BLaER1 treated with 17β-estradiol and CSF1 and Interleukin-3, amounts not matched to agents 10 nM and 100 nM (cell line): ENCODE measurements around the gene IMMP2L.

Experiments
- H3K27ac ChIP-seq, 11 experiments: shearing (Covaris generic); formaldehyde crosslinking; 2 replicates each; pipeline ENCODE4 v1.8.1; 2022
- H3K27me3 ChIP-seq, 11 experiments: shearing (Covaris generic); formaldehyde crosslinking; 2 replicates each; pipeline ENCODE4 v1.8.1; 2022
- H3K36me3 ChIP-seq, 11 experiments: shearing (Covaris generic); formaldehyde crosslinking; 2 replicates each; pipeline ENCODE4 v1.8.1; 2022
- H3K4me1 ChIP-seq, 10 experiments: shearing (Covaris generic); formaldehyde crosslinking; 2 replicates each; pipeline ENCODE4 v1.8.1; 2022
- H3K4me2 ChIP-seq, 11 experiments: shearing (Covaris generic); formaldehyde crosslinking; 2 replicates each; pipeline ENCODE4 v1.8.1; 2022
- H3K4me3 ChIP-seq, 10 experiments: shearing (Covaris generic); formaldehyde crosslinking; 2 replicates each; pipeline ENCODE4 v1.8.1; 2022
- H3K9ac ChIP-seq, 11 experiments: shearing (Covaris generic); formaldehyde crosslinking; 2 replicates each; pipeline ENCODE4 v1.8.1; 2022
- H3K9me3 ChIP-seq, 11 experiments: shearing (Covaris generic); formaldehyde crosslinking; replicated peaks in 1 of 11; 2 replicates each; pipeline ENCODE4 v1.8.1; 2022
- H4K20me1 ChIP-seq, 11 experiments: shearing (Covaris generic); formaldehyde crosslinking; 2 replicates each; pipeline ENCODE4 v1.8.1; 2022
- Cebpa-rat ChIP-seq, 11 experiments: shearing (Covaris generic); IDR thresholded peaks; 2 replicates each; pipeline ENCODE4 v1.8.1; 2022

Gene IMMP2L

DNA sequence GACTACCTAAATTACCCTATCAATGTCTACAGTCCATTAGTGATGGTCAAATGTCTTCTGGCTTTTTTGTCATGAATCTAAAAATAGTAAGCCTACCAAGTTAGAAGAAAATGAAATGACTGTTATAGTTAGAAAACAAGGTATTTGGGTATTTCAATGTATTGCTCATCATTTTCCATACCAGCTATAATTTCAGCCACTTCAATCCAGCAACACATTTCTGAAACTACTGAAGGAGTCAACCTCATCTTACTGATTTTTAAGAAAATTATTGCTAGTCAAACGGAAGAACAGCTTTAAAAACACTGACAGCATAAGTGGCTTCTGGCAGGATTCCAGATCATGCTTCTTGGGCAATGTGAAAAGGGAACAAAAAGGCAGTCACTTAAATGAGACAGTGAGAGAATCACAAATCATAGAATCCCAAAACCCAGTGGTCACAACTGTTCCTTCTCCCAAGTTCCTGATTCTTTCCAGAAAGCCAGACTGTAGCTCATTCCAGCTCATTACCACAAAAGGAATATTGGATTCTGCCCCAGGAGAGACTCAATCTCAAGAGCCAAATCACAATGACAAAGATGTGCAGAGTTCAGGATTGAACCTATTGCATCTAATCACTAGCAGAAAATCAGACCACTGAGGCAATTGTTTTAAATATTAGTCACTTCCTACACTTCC is 532.6 kb downstream of the IMMP2L start:
- H3K9me3 ChIP-seq, result no peaks in the 10 kb centered on the region
- no peak overlapping the region; a peak in 1 of 20 replicates for H3K4me3 ChIP-seq
- no peaks in the 10 kb centered on the region for H4K20me1 ChIP-seq
- peak overlapping the region in 1 of 11 experiments; percentile 24; a peak in 3 of 22 replicates for H3K9ac ChIP-seq
- peak overlapping the region in 2 of 11 experiments; percentile 21 to 30; a peak in 4 of 22 replicates for H3K27ac ChIP-seq
- H3K27me3 ChIP-seq, result no peaks in the 10 kb centered on the region
- H3K4me1 ChIP-seq, result peaks cover 0 to 19% (median 7%) of the 10 kb centered on the region in 10 experiments; a peak in 12 of 20 replicates
- TF ChIP-seq Cebpa-rat (IDR thresholded peaks at IDR 0.05), result no peak
- peak overlapping the region in 5 of 11 experiments; percentile 15 to 66 (median 56); a peak in 10 of 22 replicates for H3K4me2 ChIP-seq
- H3K36me3 ChIP-seq, result no peaks in the 10 kb centered on the region

DNA sequence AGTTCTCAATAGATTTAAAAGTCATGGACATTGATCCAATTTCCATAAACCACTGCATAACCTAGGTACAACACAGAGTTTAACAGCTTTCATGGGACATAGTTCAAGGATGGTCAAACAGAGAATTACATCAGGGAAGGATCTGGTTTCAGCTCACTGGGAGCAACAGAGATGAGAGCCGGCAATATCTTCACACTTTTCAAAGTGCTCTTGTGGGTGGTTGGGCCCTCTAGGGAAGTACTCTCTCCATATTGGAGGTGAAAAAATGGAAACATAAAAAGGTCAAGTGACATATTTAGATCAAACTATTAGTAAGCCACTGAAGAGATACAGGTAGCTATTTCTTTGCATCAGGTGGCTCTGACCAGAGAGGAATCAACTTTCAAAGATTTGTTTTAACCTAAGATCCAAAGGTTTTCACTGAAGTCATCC is 533.1 kb downstream of the IMMP2L start:
- Histone ChIP-seq H4K20me1 (no peaks in the 10 kb centered on the region), H3K4me2 (peak overlapping the region in 4 of 11 experiments; percentile 48 to 66 (median 58); a peak in 9 of 22 replicates), H3K9ac (no peak overlapping the region; a peak in 1 of 22 replicates), H3K27me3 (no peaks in the 10 kb centered on the region), H3K36me3 (no peaks in the 10 kb centered on the region), H3K27ac (peak overlapping the region in 2 of 11 experiments; percentile 21 to 30; a peak in 3 of 22 replicates), H3K4me3 (no peak overlapping the region), H3K4me1 (peaks cover 0 to 19% (median 7%) of the 10 kb centered on the region in 10 experiments; a peak in 12 of 20 replicates), H3K9me3 (no peaks in the 10 kb centered on the region)
- TF ChIP-seq Cebpa-rat (IDR thresholded peaks at IDR 0.05), result no peak

DNA sequence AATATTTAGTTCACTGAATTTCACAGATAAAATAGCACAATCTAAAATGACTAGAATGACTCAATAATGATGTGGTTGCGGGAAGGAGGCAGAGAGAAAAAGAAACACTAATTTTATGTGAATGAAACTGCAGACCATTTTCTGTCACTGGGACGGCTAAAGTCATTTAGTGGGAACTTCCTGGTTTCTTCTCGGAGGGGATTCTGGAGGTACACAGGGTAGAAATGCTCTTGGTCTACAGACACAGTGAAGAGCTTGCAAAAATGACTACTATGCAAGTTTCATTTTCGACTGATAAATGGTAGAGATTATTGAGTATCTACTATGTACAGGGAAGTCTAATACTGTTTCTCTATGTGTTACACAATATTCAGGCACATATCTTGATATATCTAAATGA is 534.9 kb downstream of the IMMP2L start:
- Histone ChIP-seq H3K9me3 (no peaks in the 10 kb centered on the region), H3K4me2 (no peak overlapping the region), H3K27me3 (no peaks in the 10 kb centered on the region), H4K20me1 (no peaks in the 10 kb centered on the region), H3K36me3 (no peaks in the 10 kb centered on the region), H3K4me3 (no peak overlapping the region), H3K9ac (no peak overlapping the region), H3K4me1 (peaks cover 0 to 19% (median 7%) of the 10 kb centered on the region in 10 experiments; a peak in 12 of 20 replicates), H3K27ac (no peak overlapping the region)
- TF ChIP-seq Cebpa-rat (IDR thresholded peaks at IDR 0.05), result no peak

DNA sequence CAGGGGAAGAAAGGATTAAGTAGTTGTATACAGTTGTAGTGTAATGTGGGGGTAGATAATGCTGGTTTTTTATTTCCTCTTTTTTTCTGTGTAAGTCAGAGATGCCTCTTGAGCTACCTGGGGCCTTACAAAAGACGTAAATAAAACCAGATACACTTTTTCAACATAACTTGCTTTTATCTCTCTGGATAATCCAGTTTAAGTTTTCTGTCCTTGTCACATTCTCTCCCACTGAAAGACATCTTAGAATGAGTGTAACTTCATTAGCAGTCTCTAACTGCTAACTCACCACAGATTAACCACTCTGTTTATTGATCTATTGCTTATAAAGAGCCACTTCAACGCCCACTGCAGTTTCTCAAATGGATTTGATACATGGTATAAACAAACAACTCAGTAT is 535.5 kb downstream of the IMMP2L start:
- Histone ChIP-seq H3K4me2 (no peak overlapping the region), H4K20me1 (no peaks in the 10 kb centered on the region), H3K36me3 (no peaks in the 10 kb centered on the region), H3K27me3 (no peaks in the 10 kb centered on the region), H3K4me1 (peaks cover 0 to 19% (median 7%) of the 10 kb centered on the region in 10 experiments; a peak in 12 of 20 replicates), H3K4me3 (no peak overlapping the region), H3K9me3 (no peaks in the 10 kb centered on the region), H3K9ac (no peak overlapping the region), H3K27ac (no peak overlapping the region)
- no peak for TF ChIP-seq Cebpa-rat (IDR thresholded peaks at IDR 0.05)

DNA sequence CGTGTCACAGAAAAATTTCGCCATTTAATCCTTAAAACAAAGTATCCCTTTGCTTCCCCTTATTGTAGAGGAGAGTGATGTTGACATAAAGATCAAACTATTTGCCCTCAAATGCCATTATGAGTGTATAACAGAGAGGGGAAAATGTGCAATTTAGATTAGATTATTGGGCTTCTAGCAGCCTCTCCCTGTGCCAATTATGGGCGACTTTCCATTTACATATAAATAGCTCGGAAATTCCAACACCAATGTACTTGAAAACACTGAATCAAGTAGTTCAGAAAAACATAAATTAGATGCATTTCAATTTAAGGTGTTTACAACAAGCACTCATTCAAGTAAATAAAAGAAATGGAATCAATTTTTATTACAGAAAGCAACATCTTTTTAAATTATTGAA is 535.9 kb downstream of the IMMP2L start:
- Histone ChIP-seq H3K4me2 (no peak overlapping the region), H4K20me1 (no peaks in the 10 kb centered on the region), H3K4me3 (no peak overlapping the region), H3K27me3 (no peaks in the 10 kb centered on the region), H3K4me1 (peaks cover 0 to 19% (median 7%) of the 10 kb centered on the region in 10 experiments; a peak in 12 of 20 replicates), H3K36me3 (no peaks in the 10 kb centered on the region), H3K9ac (no peak overlapping the region), H3K27ac (no peak overlapping the region), H3K9me3 (no peaks in the 10 kb centered on the region)
- TF ChIP-seq Cebpa-rat (IDR thresholded peaks at IDR 0.05), result no peak

DNA sequence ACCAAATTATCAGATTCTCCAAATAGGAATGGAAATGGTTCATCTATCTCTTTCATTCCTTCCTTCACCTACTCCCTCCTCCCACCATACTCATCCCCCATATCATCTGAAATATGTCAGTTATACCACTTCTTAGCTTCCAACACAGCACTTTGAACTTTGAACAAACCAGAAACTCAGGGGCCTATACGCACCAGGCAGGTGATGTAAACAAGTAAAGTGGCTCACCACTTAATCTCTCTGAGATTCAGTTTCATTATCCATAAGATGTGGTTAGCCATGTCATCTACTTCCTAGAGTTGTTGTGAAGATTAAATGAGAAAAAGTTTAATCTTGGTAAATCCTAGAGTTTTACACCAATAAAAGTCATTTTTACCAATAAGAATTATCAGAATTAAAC is 537.3 kb downstream of the IMMP2L start:
- Histone ChIP-seq H3K27me3 (no peaks in the 10 kb centered on the region), H3K36me3 (no peaks in the 10 kb centered on the region), H3K4me1 (peaks cover 0 to 13% (median 6%) of the 10 kb centered on the region in 10 experiments; a peak in 12 of 20 replicates), H3K9me3 (no peaks in the 10 kb centered on the region), H3K9ac (no peak overlapping the region), H3K4me3 (no peak overlapping the region), H3K4me2 (no peak overlapping the region), H4K20me1 (no peaks in the 10 kb centered on the region), H3K27ac (no peak overlapping the region)
- no peak for TF ChIP-seq Cebpa-rat (IDR thresholded peaks at IDR 0.05)

DNA sequence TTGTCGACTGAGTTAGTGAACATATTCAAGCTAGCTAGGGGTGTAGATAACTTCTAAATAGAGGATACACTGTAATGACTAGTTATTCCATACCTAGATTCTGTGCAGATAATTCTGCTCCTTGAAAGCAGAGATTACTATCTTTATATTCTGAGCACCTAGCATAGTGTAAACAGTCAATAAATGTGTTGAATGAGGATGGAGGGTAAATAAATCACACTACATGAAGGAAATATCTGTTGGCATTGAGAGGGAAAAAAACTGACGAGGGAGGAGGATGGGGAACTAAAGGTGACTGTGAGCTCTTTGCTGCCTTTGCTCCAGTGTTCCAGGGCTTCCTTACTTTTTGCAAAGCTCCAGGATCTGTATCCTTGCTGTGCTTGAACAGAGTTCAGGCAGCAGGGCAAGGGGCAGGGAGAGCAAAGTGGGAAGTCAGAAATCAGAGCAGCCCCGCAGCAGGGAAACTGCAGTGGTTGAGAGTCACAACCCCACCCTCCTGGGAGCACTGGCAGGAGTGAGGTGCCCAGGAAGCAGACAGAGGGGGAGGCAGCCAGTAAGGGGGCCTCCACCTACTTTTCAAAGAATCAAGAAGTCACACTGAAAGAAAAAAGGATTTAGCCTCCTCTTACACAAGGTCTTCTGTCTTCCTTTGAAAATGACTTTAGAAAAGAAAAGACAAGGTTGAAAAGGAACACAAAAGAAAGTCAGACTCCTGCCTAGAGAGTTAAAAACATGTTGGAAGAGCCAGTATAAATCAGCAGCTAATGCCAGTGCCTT is 543.1 kb downstream of the IMMP2L start:
- Histone ChIP-seq H3K36me3 (no peaks in the 10 kb centered on the region), H3K27me3 (no peaks in the 10 kb centered on the region), H3K4me3 (no peak overlapping the region), H3K9ac (peak overlapping the region in 1 of 11 experiments; percentile 31; a peak in 1 of 22 replicates), H3K27ac (no peak overlapping the region), H3K9me3 (no peaks in the 10 kb centered on the region), H3K4me1 (peaks cover 0 to 9% (median 4%) of the 10 kb centered on the region in 10 experiments; a peak in 6 of 20 replicates), H3K4me2 (peak overlapping the region in 4 of 11 experiments; percentile 8 to 35 (median 21); a peak in 3 of 22 replicates), H4K20me1 (no peaks in the 10 kb centered on the region)
- TF ChIP-seq Cebpa-rat (IDR thresholded peaks at IDR 0.05), result no peak

DNA sequence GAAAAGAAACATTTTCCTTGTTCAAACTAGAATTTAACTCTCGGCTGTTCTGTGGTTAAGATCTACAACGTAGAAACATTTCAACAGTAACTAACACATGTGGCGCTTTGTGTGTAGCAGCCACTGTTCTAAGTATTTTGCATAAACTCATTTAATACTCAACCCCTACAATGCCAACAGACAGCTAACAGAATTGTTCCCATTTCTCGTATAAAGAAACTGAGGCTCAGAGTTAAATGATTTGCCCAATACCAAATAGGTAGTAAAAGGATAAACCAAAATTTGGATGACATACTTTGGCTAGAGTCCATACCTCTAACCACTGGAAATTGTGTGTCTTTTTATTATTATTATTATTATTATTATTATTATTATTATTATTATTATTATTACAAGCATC is 543.8 kb downstream of the IMMP2L start:
- Histone ChIP-seq H3K27me3 (no peaks in the 10 kb centered on the region), H3K27ac (no peak overlapping the region), H3K4me2 (no peak overlapping the region), H3K4me1 (peaks cover 0 to 13% (median 4%) of the 10 kb centered on the region in 10 experiments; a peak in 10 of 20 replicates), H3K36me3 (no peaks in the 10 kb centered on the region), H3K4me3 (no peak overlapping the region), H3K9me3 (no peaks in the 10 kb centered on the region), H3K9ac (no peak overlapping the region), H4K20me1 (no peaks in the 10 kb centered on the region)
- no peak for TF ChIP-seq Cebpa-rat (IDR thresholded peaks at IDR 0.05)

- Histone ChIP-seq H3K9me3 (no peaks in the 10 kb centered on the region), H3K4me1 (peaks cover 4 to 24% (median 7%) of the 10 kb centered on the region in 10 experiments; a peak in 13 of 20 replicates), H4K20me1 (no peaks in the 10 kb centered on the region), H3K27ac (no peak overlapping the region), H3K4me2 (no peak overlapping the region), H3K27me3 (no peaks in the 10 kb centered on the region), H3K9ac (no peak overlapping the region), H3K36me3 (no peaks in the 10 kb centered on the region), H3K4me3 (no peak overlapping the region)
- no peak for TF ChIP-seq Cebpa-rat (IDR thresholded peaks at IDR 0.05)
These were observed 548.2 kb downstream of the IMMP2L start for GRCh38 chr7:111014079-111014478.
